Measurements from ENCODE around the gene NSMCE1.

GRCh38 chr16:27252206-27252585 lies 16.4 kb downstream of the NSMCE1 start:
- TF ChIP-seq CTCF (IDR thresholded peaks at IDR 0.05) (no peak), POLR2A (IDR thresholded peaks at IDR 0.05) (no peak)
